Activated CD4-positive, alpha-beta T cell treated with anti-CD3 and anti-CD28 coated beads, Interleukin-2, amount 10 ng/mL, durations not matched to agents 7 days and 5 days (primary cell): ENCODE measurements around the gene ASB7. TPM values are rescaled to one million over a fixed set of nuclear protein-coding genes. Genes with fewer than 3 reads are reported as not detected.

Experiments
- CTCF ChIA-PET: fragments of 350-600 bp; sonication (Branson Sonifier 250); formaldehyde crosslinking; loops from one replicate; lab custom pipeline; 2021; ENCODE audit warnings: antibody characterized with exemption; lab: Charles Lee
- POLR2A ChIA-PET: fragments of 350-600 bp; sonication (Branson Sonifier 250); formaldehyde crosslinking; loops from one replicate; lab custom pipeline; 2021; ENCODE audit warnings: antibody characterized with exemption; lab: Charles Lee
- DNase-seq: peaks from one replicate; pipeline ENCODE4 v3.0.0-alpha.2; 2020
- H3K27ac Mint-ChIP-seq: one replicate; pipeline ENCODE4 v1.8.0; 2021; ENCODE audit warnings: mild to moderate bottlenecking, moderate library complexity, mixed read lengths
- H3K27me3 Mint-ChIP-seq: one replicate; pipeline ENCODE4 v1.8.0; 2021; ENCODE audit warnings: mixed read lengths
- H3K36me3 Mint-ChIP-seq: one replicate; pipeline ENCODE4 v1.8.0; 2021; ENCODE audit warnings: low read depth, mixed read lengths
- H3K4me1 Mint-ChIP-seq: one replicate; pipeline ENCODE4 v1.8.0; 2021; ENCODE audit warnings: mixed read lengths
- H3K4me3 Mint-ChIP-seq: one replicate; pipeline ENCODE4 v1.8.0; 2021; ENCODE audit warnings: mild to moderate bottlenecking, moderate library complexity, mixed read lengths
- H3K9me3 Mint-ChIP-seq: one replicate; pipeline ENCODE4 v1.8.0; 2021; ENCODE audit warnings: mixed read lengths
- total RNA-seq, 2 experiments: library from RNA; stranded (reverse); gene quantifications; one replicate each; pipeline ENCODE4 v1.2.3, GENCODE V29; 2021

The ASB7 gene
- total RNA-seq, 2 experiments from 2014 or later, result 21.3 to 22.8 TPM

DNA sequence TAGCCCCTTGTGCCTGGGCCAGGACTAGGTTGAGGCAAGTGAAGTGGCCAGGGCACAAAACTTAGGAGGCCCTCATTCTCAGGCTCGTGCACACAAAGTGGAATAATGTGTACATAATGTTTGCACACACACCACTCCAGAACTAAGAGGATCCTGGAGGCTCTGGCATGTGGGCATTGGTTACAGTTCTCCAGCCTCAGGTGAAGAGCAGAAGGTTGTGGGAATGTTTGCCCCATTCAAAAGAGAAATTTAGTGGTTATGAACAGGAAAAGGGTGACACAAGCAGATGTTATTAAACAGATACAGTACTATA is 31.3 kb downstream of the ASB7 start:
- ChIA-PET POLR2A (no interaction called here), CTCF (no interaction called here)

DNA sequence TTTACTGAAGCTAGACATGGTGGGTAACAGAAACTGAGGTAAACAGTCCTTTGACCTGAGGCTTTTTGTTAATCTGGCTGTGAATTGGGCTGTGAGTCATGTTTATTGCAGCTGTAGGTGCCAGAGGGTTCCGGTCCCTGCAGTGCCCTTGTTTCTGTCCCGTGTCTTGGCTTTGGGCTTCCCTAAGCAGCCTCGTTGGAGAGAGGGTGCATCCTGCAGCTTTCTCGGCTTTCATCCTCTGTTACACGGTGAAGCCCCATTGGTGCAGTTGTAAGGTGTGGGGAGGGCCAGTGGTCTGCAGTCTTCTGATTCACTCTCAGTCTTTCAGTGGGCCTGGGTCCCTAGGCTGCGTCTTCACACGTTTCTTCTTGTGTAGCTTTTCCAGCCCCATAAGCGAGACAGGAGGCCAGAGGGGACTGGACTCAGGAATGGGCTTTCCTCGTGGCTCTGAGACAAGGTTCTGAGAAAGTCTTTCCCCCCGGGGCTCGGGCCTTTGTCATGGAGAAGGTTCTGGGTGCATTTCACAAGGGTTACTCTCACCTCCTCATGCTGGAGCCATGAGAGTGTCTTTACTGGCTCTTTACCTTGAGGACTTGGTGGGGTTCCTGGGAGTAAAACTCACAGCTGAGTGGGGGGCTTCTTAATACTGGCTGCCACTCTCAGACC is 33.1 kb downstream of the ASB7 start:
- ChIA-PET CTCF (no interaction called here), POLR2A (no interaction called here)
- peaks cover 9% of the 10 kb centered on the region for H3K4me1 Mint-ChIP-seq
- no peak overlapping the region for H3K4me3 Mint-ChIP-seq
- no peaks in the 10 kb centered on the region for H3K27me3 Mint-ChIP-seq
- DNase-seq, result no peak
- no peaks in the 10 kb centered on the region for H3K9me3 Mint-ChIP-seq
- no peak overlapping the region for H3K27ac Mint-ChIP-seq
- peaks cover 25% of the 10 kb centered on the region for H3K36me3 Mint-ChIP-seq

More for the DNA sequence above, 31.3 kb downstream of the ASB7 start:
- H3K27ac Mint-ChIP-seq, result no peak overlapping the region
- no peaks in the 10 kb centered on the region for H3K27me3 Mint-ChIP-seq
- H3K4me3 Mint-ChIP-seq, result no peak overlapping the region
- peaks cover 9% of the 10 kb centered on the region for H3K4me1 Mint-ChIP-seq
- peaks cover 40% of the 10 kb centered on the region for H3K36me3 Mint-ChIP-seq
- DNase-seq, result no peak
- H3K9me3 Mint-ChIP-seq, result no peaks in the 10 kb centered on the region

DNA sequence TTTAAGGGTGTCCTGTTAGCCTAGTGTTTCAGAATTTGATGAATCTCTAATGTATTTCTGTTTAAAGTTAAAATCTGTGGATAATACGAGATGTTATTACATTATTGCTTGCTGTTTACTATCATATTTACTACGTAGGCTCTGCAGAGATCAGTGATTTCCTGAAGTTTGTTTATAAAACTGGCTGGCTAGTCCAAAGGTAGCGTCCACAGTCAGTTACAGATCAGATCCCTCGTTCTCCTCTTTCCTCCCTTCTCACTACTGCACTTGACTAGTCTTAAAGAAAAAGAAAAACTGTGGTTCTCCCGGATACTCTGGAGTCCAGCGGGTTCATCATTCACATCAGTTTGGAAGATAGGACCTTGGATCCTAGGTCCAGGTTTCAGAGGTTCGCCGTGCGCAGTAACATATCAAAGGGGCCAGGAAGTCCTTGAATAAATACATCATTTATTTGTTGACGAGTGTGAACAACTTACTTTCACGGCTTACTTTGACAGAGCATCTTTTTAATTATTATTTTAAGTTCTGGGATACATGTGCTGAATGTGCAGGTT is 35.9 kb downstream of the ASB7 start:
- no peaks in the 10 kb centered on the region for H3K27me3 Mint-ChIP-seq
- H3K27ac Mint-ChIP-seq, result no peak overlapping the region
- peaks cover 11% of the 10 kb centered on the region for H3K4me1 Mint-ChIP-seq
- no peak overlapping the region for H3K4me3 Mint-ChIP-seq
- POLR2A ChIA-PET, result no interaction called here
- CTCF ChIA-PET, result no interaction called here
- H3K36me3 Mint-ChIP-seq, result peaks cover 12% of the 10 kb centered on the region
- no peak for DNase-seq
- no peaks in the 10 kb centered on the region for H3K9me3 Mint-ChIP-seq

DNA sequence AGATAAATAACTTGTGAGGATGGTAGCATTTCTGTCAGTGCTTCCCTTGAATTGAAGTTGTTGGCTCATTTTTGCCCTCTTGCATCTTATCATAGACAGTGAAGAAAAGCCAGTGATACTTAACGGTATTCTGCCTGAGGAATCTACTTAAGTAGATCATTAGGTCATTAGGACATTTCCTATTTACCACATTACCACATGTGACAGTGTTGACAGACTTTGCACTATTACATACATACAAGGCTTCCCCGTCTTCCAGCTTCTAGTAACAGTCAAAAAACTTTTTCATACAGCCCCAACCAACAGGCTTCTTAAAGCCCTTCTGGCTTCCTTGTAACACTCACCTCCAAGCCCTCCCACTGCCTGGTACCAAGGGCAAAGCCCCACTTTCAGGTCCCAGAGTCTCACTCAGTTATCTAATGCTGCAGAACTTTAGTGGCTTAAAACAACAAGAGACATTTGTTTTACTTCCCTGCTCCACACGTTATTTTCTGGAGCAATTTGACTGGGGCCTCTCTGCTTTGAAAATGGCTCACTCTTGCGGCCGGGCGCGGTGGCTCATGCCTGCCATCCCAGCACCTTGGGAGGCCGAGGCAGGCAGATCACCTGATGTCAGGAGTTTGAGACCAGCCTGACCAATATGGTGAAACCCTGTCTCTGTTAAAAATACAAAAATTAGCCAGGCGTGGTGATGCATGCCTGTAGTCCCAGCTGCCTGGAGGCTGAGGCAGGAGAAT is 40.0 kb downstream of the ASB7 start:
- no peaks in the 10 kb centered on the region for H3K9me3 Mint-ChIP-seq
- H3K36me3 Mint-ChIP-seq, result peaks cover 5% of the 10 kb centered on the region
- no peak overlapping the region for H3K27ac Mint-ChIP-seq
- H3K4me3 Mint-ChIP-seq, result no peak overlapping the region
- ChIA-PET POLR2A (no interaction called here), CTCF (no interaction called here)
- H3K27me3 Mint-ChIP-seq, result no peaks in the 10 kb centered on the region
- peaks cover 5% of the 10 kb centered on the region for H3K4me1 Mint-ChIP-seq
- DNase-seq, result no peak

DNA sequence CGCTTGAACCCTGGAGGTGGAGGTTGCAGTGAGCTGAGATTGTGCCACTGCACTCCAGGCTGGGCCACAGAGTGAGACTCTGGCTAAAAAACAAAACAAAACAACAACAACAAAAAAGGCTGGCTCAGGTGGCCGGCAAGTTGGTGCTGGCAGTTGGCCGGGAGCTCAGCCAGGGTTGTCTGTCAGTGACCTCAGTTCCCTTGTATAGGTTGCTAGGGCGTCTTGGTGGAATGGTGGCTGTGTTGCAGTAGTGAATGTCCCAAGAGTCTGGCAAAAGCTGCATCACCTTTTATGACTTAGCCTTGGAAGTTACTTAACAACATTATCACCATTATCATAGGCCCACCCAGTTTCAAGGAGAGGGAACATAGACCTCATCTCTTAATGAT is 40.6 kb downstream of the ASB7 start:
- H3K36me3 Mint-ChIP-seq, result peaks cover 5% of the 10 kb centered on the region
- DNase-seq, result no peak
- ChIA-PET CTCF (no interaction called here), POLR2A (no interaction called here)
- no peaks in the 10 kb centered on the region for H3K9me3 Mint-ChIP-seq
- no peak overlapping the region for H3K27ac Mint-ChIP-seq
- H3K4me1 Mint-ChIP-seq, result peaks cover 5% of the 10 kb centered on the region
- H3K4me3 Mint-ChIP-seq, result no peak overlapping the region
- no peaks in the 10 kb centered on the region for H3K27me3 Mint-ChIP-seq

DNA sequence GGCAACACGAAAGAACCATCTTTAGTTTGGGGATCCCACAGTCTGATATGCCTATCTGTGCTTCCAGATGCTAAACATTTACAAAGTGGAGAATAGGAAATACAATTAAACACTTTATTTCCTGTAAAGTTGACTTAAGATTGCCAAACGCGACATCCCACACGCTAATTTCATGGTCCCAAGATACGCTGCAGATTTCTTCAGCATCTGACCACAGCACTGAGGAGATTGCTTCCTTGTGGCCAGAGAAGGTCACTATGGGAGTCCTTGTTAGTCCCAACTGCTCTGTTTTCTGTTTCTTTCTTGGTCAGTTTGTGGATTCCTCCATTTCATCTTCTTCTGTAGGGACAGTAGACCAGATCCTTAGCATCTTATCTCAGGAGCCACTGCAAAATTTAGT is 43.3 kb downstream of the ASB7 start:
- H3K36me3 Mint-ChIP-seq, result no peaks in the 10 kb centered on the region
- no peak overlapping the region for H3K27ac Mint-ChIP-seq
- POLR2A ChIA-PET, result no interaction called here
- peaks cover 5% of the 10 kb centered on the region for H3K4me1 Mint-ChIP-seq
- H3K27me3 Mint-ChIP-seq, result no peaks in the 10 kb centered on the region
- DNase-seq, result no peak
- CTCF ChIA-PET, result no interaction called here
- H3K4me3 Mint-ChIP-seq, result no peak overlapping the region
- H3K9me3 Mint-ChIP-seq, result no peaks in the 10 kb centered on the region

DNA sequence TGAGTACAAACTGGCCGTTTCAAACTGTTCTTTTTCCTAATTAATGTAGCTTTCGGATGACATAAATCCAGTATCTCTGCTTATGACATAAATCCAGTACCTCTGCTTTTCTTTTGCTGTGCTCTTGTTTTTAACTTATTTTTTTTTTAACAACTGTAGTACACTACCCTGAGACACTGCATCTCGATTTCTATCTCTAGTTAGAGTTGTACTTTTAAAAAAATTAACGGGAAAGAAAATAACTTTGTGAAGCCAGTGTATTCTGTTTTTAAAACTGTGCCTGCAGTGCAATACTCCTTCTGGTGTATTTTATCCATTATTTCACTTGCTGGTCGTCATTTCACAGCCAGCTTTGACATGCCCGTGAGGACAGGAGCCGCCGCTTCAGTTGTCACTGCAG is 46.6 kb downstream of the ASB7 start:
- Mint-ChIP-seq H3K4me1 (no peaks in the 10 kb centered on the region), H3K4me3 (no peak overlapping the region), H3K27me3 (no peaks in the 10 kb centered on the region), H3K27ac (no peak overlapping the region), H3K9me3 (no peaks in the 10 kb centered on the region), H3K36me3 (peaks cover 4% of the 10 kb centered on the region)
- POLR2A ChIA-PET, result no interaction called here
- CTCF ChIA-PET, result no interaction called here
- no peak for DNase-seq

DNA sequence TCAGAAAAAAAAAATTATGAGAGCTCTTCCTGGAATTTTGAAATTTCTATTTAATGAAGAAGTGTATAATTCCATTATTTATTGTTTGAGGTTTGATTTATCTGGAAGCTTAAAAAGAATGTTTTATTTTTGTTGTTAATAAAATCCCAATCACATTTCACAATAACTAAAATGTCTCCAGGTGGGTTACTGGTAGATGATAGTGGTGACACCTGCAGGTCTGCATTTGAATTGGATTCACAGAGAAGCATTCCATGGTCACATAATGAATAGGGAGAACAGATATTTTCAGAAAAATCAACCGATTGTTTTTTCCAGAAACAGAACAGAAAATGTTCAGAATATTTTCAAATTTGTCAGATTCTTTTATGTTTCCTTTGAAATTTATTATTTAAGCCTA is 48.3 kb downstream of the ASB7 start:
- ChIA-PET CTCF (interaction anchor here (0.7 to 1.1 kb wide), 2 partner anchors 219 to 300 kb away, joined by 3 read pairs; no protein-coding TSS in a partner anchor), POLR2A (no interaction called here)
- no peak overlapping the region for H3K27ac Mint-ChIP-seq
- no peak for DNase-seq
- no peaks in the 10 kb centered on the region for H3K27me3 Mint-ChIP-seq
- peaks cover 4% of the 10 kb centered on the region for H3K36me3 Mint-ChIP-seq
- H3K4me3 Mint-ChIP-seq, result no peak overlapping the region
- no peaks in the 10 kb centered on the region for H3K9me3 Mint-ChIP-seq
- H3K4me1 Mint-ChIP-seq, result no peaks in the 10 kb centered on the region

DNA sequence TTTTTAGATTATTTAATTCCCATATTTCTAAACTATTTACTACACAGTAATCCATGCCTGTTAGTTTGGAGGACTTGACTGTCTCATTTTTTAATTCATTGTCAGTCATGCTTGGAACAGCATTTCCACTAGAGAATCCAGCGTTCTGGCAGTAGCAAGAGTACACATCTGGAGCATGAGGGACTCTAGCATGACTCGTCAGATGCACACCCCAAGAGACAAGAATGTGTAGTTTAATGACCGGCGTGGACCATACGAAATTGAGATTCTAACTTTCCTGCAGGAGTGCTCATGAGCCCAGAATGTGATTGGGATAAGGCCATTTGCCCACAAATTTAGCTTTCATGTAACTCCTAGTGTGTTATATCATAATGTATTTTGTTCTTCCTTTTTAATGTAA is 48.9 kb downstream of the ASB7 start:
- Mint-ChIP-seq H3K4me3 (no peak overlapping the region), H3K36me3 (peaks cover 4% of the 10 kb centered on the region), H3K4me1 (no peaks in the 10 kb centered on the region), H3K9me3 (no peaks in the 10 kb centered on the region), H3K27me3 (no peaks in the 10 kb centered on the region), H3K27ac (no peak overlapping the region)
- DNase-seq, result no peak
- CTCF ChIA-PET, result interaction anchor here (0.7 to 1.1 kb wide), 2 partner anchors 219 to 301 kb away, joined by 3 read pairs; no protein-coding TSS in a partner anchor
- POLR2A ChIA-PET, result no interaction called here

DNA sequence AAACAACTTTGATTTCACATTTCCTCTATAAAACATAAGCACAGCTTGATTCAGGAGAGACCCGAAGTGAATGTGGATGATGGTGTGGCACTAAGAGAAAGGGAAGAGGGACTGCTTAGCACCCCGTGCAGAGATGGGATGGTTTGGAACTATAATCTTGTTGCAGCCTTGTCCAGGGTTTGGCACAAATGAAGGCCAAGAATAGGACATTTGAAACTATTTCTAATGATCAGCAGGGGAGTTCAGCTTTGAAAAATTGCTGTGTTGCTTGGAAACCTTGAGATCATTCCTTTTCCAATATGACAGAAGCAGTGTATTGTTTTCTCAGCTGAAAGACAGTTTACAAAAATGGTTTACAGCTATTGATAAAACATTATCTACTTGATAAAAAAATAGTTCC is 49.7 kb downstream of the ASB7 start:
- H3K27me3 Mint-ChIP-seq, result no peaks in the 10 kb centered on the region
- peaks cover 4% of the 10 kb centered on the region for H3K36me3 Mint-ChIP-seq
- no peaks in the 10 kb centered on the region for H3K4me1 Mint-ChIP-seq
- ChIA-PET CTCF (no interaction called here), POLR2A (no interaction called here)
- no peaks in the 10 kb centered on the region for H3K9me3 Mint-ChIP-seq
- H3K27ac Mint-ChIP-seq, result no peak overlapping the region
- H3K4me3 Mint-ChIP-seq, result no peak overlapping the region
- DNase-seq, result no peak

DNA sequence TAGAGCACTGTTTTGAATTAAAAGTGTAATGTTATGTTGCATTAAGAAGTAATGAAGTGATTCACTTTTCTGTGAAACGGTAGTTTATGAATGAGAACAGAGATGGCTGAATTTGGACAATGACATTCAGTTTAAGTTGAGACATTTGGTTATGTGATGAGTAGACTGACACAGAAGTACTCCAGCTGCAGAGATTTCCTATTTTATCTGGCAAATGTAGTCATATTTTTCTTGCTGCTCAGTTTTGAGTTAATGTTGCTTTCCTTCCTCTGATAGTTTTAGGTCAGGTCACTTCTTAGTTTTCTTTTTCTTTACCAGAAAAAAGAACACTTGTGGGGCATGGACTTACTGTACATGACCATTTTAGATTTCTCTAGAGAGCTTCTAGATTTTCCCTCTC is 51.2 kb downstream of the ASB7 start:
- CTCF ChIA-PET, result interaction anchor here (1.0 kb wide), 1 partner anchor 13 kb away, joined by 5 read pairs; no protein-coding TSS in a partner anchor

DNA sequence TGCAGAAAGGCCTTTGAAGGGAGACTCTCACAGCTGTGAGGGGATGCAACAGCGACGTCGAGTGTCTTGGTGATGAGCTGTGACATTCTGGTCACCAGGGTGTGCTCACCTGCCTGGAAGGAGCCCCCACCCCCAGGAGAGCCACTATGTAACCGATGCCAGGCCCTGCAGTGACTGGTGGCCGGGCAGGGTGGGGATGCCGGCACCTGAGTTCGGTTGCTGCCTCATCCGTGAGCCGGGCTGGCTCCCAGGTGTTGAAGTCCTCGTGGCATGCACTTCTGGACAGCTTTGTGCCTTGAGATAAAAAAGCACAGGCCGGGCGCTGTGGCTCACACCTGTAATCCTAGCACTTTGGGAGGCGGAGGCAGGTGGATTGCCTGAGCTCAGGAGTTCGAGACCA is 56.5 kb downstream of the ASB7 start:
- DNase-seq, result no peak
- ChIA-PET POLR2A (no interaction called here), CTCF (interaction anchor here (0.9 kb wide), 1 partner anchor 52 kb away, joined by 3 read pairs; no protein-coding TSS in a partner anchor)
- H3K4me1 Mint-ChIP-seq, result no peaks in the 10 kb centered on the region
- H3K4me3 Mint-ChIP-seq, result no peak overlapping the region
- H3K27ac Mint-ChIP-seq, result no peak overlapping the region
- peaks cover 4% of the 10 kb centered on the region for H3K27me3 Mint-ChIP-seq
- no peaks in the 10 kb centered on the region for H3K9me3 Mint-ChIP-seq
- no peaks in the 10 kb centered on the region for H3K36me3 Mint-ChIP-seq

More for the DNA sequence above, 51.2 kb downstream of the ASB7 start:
- H3K4me3 Mint-ChIP-seq, result no peak overlapping the region
- no peak overlapping the region for H3K27ac Mint-ChIP-seq
- DNase-seq, result no peak
- peaks cover 4% of the 10 kb centered on the region for H3K36me3 Mint-ChIP-seq
- H3K27me3 Mint-ChIP-seq, result no peaks in the 10 kb centered on the region
- H3K4me1 Mint-ChIP-seq, result no peaks in the 10 kb centered on the region
- POLR2A ChIA-PET, result no interaction called here
- H3K9me3 Mint-ChIP-seq, result no peaks in the 10 kb centered on the region

DNA sequence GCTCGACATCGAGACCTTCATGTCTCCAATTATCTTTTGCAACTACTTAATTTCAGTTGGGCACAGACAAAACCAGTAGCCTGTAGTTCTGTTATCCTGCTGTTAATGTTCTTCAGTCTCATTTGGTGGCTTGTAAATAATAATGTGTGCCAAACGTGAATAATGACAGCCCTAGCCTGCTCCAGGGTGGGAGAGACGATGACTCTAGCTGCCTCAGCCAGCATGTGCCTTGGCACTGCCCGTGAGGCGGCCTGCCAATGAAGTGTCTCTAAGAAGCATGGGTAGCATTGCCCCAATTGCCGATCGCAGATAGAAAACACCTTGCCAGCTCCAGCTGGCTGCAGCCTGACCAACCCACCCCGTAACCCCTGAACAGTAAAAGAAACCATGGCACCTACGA is 58.8 kb downstream of the ASB7 start:
- POLR2A ChIA-PET, result no interaction called here
- H3K9me3 Mint-ChIP-seq, result no peaks in the 10 kb centered on the region
- peaks cover 17% of the 10 kb centered on the region for H3K27me3 Mint-ChIP-seq
- H3K27ac Mint-ChIP-seq, result no peak overlapping the region
- no peak overlapping the region for H3K4me3 Mint-ChIP-seq
- no peaks in the 10 kb centered on the region for H3K4me1 Mint-ChIP-seq
- CTCF ChIA-PET, result no interaction called here
- DNase-seq, result no peak
- no peaks in the 10 kb centered on the region for H3K36me3 Mint-ChIP-seq
